ENCODE measurements around the gene PAPPA2. TPM values are rescaled to one million over a fixed set of nuclear protein-coding genes. Genes with fewer than 3 reads are reported as not detected.
"Not testable (repeated sequence)": the region's sequence is repeated elsewhere in the genome, so short reads cannot be mapped to it uniquely, and the experiment has no call there.

The PAPPA2 gene
- total RNA-seq, 1 experiment from 2014 or later = 0.81 TPM

GRCh38 chr1:176450526-176450925, 12.4 kb upstream of the PAPPA2 start:
- no peak overlapping the region for H2BK15ac ChIP-seq (ENCODE audit: low read depth, low read length)
- H2BK120ac ChIP-seq (ENCODE audit: low read depth, low read length, poor library complexity, severe bottlenecking) = no peak overlapping the region
- H4K5ac ChIP-seq (ENCODE audit: insufficient read length, low read depth, low read length) = no peak overlapping the region
- H2BK20ac ChIP-seq (ENCODE audit: low read depth, low read length, poor library complexity, severe bottlenecking) = no peak overlapping the region
- TF ChIP-seq, protein P1, sequence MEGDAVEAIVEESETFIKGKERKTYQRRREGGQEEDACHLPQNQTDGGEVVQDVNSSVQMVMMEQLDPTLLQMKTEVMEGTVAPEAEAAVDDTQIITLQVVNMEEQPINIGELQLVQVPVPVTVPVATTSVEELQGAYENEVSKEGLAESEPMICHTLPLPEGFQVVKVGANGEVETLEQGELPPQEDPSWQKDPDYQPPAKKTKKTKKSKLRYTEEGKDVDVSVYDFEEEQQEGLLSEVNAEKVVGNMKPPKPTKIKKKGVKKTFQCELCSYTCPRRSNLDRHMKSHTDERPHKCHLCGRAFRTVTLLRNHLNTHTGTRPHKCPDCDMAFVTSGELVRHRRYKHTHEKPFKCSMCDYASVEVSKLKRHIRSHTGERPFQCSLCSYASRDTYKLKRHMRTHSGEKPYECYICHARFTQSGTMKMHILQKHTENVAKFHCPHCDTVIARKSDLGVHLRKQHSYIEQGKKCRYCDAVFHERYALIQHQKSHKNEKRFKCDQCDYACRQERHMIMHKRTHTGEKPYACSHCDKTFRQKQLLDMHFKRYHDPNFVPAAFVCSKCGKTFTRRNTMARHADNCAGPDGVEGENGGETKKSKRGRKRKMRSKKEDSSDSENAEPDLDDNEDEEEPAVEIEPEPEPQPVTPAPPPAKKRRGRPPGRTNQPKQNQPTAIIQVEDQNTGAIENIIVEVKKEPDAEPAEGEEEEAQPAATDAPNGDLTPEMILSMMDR (conservative IDR thresholded peaks at IDR 0.05) = no peak
- no peaks in the 10 kb centered on the region for H3K4me1 Mint-ChIP-seq
- no peak for DNase-seq
- no peak overlapping the region for H2AK5ac ChIP-seq (ENCODE audit: insufficient read length, low read length)
- no peaks in the 10 kb centered on the region; a peak in 2 of 7 replicates for H3K36me3 Mint-ChIP-seq (ENCODE audit: insufficient read depth in 1 of 3, low read depth in 3 of 3)
- H3K27me3 Mint-ChIP-seq (ENCODE audit: low read depth) = peaks cover 3% of the 10 kb centered on the region
- no peak overlapping the region for H2BK12ac ChIP-seq (ENCODE audit: insufficient read length, low read depth, low read length)
- no peak overlapping the region for H3K27ac ChIP-seq (ENCODE audit: insufficient read length, low read depth, low read length)
- H2BK5ac ChIP-seq (ENCODE audit: insufficient read length, low read length) = no peak overlapping the region
- no peak overlapping the region for H2AFZ ChIP-seq (ENCODE audit: low read length)
- H3T11ph ChIP-seq (ENCODE audit: low read length) = no peak overlapping the region
- H3K79me2 ChIP-seq (ENCODE audit: insufficient read depth, low read length) = no peaks in the 10 kb centered on the region
- H3K23ac ChIP-seq (ENCODE audit: insufficient read length, low read depth, low read length) = no peak overlapping the region
- H3K4me2 ChIP-seq (ENCODE audit: insufficient read depth, insufficient read length, low read length) = no peak overlapping the region
- no peak overlapping the region for H3K18ac ChIP-seq (ENCODE audit: insufficient read length, low read depth, low read length)
- H3K4me1 ChIP-seq (ENCODE audit: insufficient read depth, low read length) = no peaks in the 10 kb centered on the region
- peaks cover 4 to 7% of the 10 kb centered on the region in 2 experiments; a peak in 4 of 5 replicates for H3K9me3 Mint-ChIP-seq
- H3K9me3 ChIP-seq (ENCODE audit: control insufficient read depth, low read depth, low read length) = no peaks in the 10 kb centered on the region
- H3K4ac ChIP-seq (ENCODE audit: low read depth, low read length) = no peak overlapping the region
- no peak overlapping the region for H3K9ac ChIP-seq (ENCODE audit: extremely low read depth, insufficient read length, low read length)
- H3K14ac ChIP-seq (ENCODE audit: insufficient read depth, low read length) = no peak overlapping the region
- no peak overlapping the region for H4K91ac ChIP-seq (ENCODE audit: insufficient read length, low read depth, low read length)
- H3K4me3 Mint-ChIP-seq = no peak overlapping the region
- no CpG with 5 or more reads among the region's 1 CpG for WGBS (ENCODE audit: extremely low coverage, insufficient read length, low lambda C conversion rate)
- no peaks in the 10 kb centered on the region for H3K27me3 ChIP-seq (ENCODE audit: insufficient read depth, low read length)
- no peaks in the 10 kb centered on the region for H3K79me1 ChIP-seq (ENCODE audit: insufficient read depth, low read depth, low read length, poor library complexity, severe bottlenecking)
- no peaks in the 10 kb centered on the region for H4K20me1 ChIP-seq (ENCODE audit: control insufficient read depth, insufficient read depth, insufficient read length)
- H3K56ac ChIP-seq (ENCODE audit: insufficient read length, low read depth, low read length) = no peak overlapping the region
- H3K23me2 ChIP-seq (ENCODE audit: insufficient read length, low read depth, low read length, poor library complexity, severe bottlenecking) = no peaks in the 10 kb centered on the region
- no peak overlapping the region for H4K8ac ChIP-seq (replicated peaks; ENCODE audit: insufficient read length, low read depth, low read length)
- no peak overlapping the region for H3K27ac Mint-ChIP-seq

- not testable (repeated sequence) for H3K9me3 ChIP-seq (ENCODE audit: control insufficient read depth, low read depth, low read length); H3K23ac ChIP-seq (ENCODE audit: insufficient read length, low read depth, low read length); H4K8ac ChIP-seq (replicated peaks; ENCODE audit: insufficient read length, low read depth, low read length); H3K4ac ChIP-seq (ENCODE audit: low read depth, low read length); H2AK5ac ChIP-seq (ENCODE audit: insufficient read length, low read length); DNase-seq; H3K4me3 Mint-ChIP-seq; H2BK120ac ChIP-seq (ENCODE audit: low read depth, low read length, poor library complexity, severe bottlenecking); H4K5ac ChIP-seq (ENCODE audit: insufficient read length, low read depth, low read length); H3K14ac ChIP-seq (ENCODE audit: insufficient read depth, low read length); H3K27ac Mint-ChIP-seq; H3T11ph ChIP-seq (ENCODE audit: low read length); H2BK20ac ChIP-seq (ENCODE audit: low read depth, low read length, poor library complexity, severe bottlenecking); H3K27me3 ChIP-seq (ENCODE audit: insufficient read depth, low read length); H3K27ac ChIP-seq (ENCODE audit: insufficient read length, low read depth, low read length); H3K18ac ChIP-seq (ENCODE audit: insufficient read length, low read depth, low read length); H3K4me1 ChIP-seq (ENCODE audit: insufficient read depth, low read length); H2BK5ac ChIP-seq (ENCODE audit: insufficient read length, low read length); H2BK15ac ChIP-seq (ENCODE audit: low read depth, low read length); H3K36me3 Mint-ChIP-seq (ENCODE audit: insufficient read depth in 1 of 3, low read depth in 3 of 3); H2BK12ac ChIP-seq (ENCODE audit: insufficient read length, low read depth, low read length); H4K20me1 ChIP-seq (ENCODE audit: control insufficient read depth, insufficient read depth, insufficient read length); H3K9ac ChIP-seq (ENCODE audit: extremely low read depth, insufficient read length, low read length); H3K79me2 ChIP-seq (ENCODE audit: insufficient read depth, low read length); H3K4me2 ChIP-seq (ENCODE audit: insufficient read depth, insufficient read length, low read length); H3K4me1 Mint-ChIP-seq; H4K91ac ChIP-seq (ENCODE audit: insufficient read length, low read depth, low read length); H3K27me3 Mint-ChIP-seq (ENCODE audit: low read depth); H2AFZ ChIP-seq (ENCODE audit: low read length); H3K56ac ChIP-seq (ENCODE audit: insufficient read length, low read depth, low read length); H3K23me2 ChIP-seq (ENCODE audit: insufficient read length, low read depth, low read length, poor library complexity, severe bottlenecking); H3K79me1 ChIP-seq (ENCODE audit: insufficient read depth, low read depth, low read length, poor library complexity, severe bottlenecking); H3K9me3 Mint-ChIP-seq
- WGBS (ENCODE audit: extremely low coverage, insufficient read length, low lambda C conversion rate) = no CpG with 5 or more reads among the region's 2 CpGs
These were observed 11.2 kb upstream of the PAPPA2 start for GRCh38 chr1:176451741-176452140.
